ENCODE data around the gene S100A10.

Gene S100A10

GRCh38 chr1:152009691-152010090, 16.0 kb upstream of the S100A10 start:
- no peaks in the 10 kb centered on the region for H4K20me1 ChIP-seq (ENCODE audit: insufficient read depth, low read length, poor library complexity, severe bottlenecking)
- H3K36me3 ChIP-seq (ENCODE audit: insufficient read depth, low read length) = no peaks in the 10 kb centered on the region
- H3K79me2 ChIP-seq (ENCODE audit: insufficient read depth, low read length) = no peaks in the 10 kb centered on the region
- H2AFZ ChIP-seq (ENCODE audit: low read length) = no peak overlapping the region
- no peaks in the 10 kb centered on the region for H3F3A ChIP-seq (ENCODE audit: low read depth)
- peaks cover 4% of the 10 kb centered on the region for H3K4me1 ChIP-seq (ENCODE audit: insufficient read depth, low read length, poor library complexity, severe bottlenecking)
- H3K4me3 ChIP-seq (ENCODE audit: low read length, poor library complexity, severe bottlenecking) = no peak overlapping the region
- no peaks in the 10 kb centered on the region for H3K9me2 ChIP-seq (replicated peaks; ENCODE audit: low read depth, low read length)
- H3K4me2 ChIP-seq (ENCODE audit: low read depth, low read length, poor library complexity, severe bottlenecking) = no peak overlapping the region
- no peaks in the 10 kb centered on the region for H3K27me3 ChIP-seq (ENCODE audit: insufficient read depth, low read length, poor library complexity, severe bottlenecking)
- no peak overlapping the region for H3K9ac ChIP-seq (ENCODE audit: low read depth, low read length, poor library complexity, severe bottlenecking)
- H3K9me3 ChIP-seq (ENCODE audit: insufficient read depth, low read depth, low read length) = no peaks in the 10 kb centered on the region
- TF ChIP-seq EZH2phosphoT487 (IDR thresholded peaks at IDR 0.05; ENCODE audit: borderline replicate concordance) = no peak
- TF ChIP-seq, protein P1, sequence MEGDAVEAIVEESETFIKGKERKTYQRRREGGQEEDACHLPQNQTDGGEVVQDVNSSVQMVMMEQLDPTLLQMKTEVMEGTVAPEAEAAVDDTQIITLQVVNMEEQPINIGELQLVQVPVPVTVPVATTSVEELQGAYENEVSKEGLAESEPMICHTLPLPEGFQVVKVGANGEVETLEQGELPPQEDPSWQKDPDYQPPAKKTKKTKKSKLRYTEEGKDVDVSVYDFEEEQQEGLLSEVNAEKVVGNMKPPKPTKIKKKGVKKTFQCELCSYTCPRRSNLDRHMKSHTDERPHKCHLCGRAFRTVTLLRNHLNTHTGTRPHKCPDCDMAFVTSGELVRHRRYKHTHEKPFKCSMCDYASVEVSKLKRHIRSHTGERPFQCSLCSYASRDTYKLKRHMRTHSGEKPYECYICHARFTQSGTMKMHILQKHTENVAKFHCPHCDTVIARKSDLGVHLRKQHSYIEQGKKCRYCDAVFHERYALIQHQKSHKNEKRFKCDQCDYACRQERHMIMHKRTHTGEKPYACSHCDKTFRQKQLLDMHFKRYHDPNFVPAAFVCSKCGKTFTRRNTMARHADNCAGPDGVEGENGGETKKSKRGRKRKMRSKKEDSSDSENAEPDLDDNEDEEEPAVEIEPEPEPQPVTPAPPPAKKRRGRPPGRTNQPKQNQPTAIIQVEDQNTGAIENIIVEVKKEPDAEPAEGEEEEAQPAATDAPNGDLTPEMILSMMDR (conservative IDR thresholded peaks at IDR 0.05; ENCODE audit: low read length) = no peak

GRCh38 chr1:152007047-152007446, 13.4 kb upstream of the S100A10 start:
- Histone ChIP-seq H3K4me3 (ENCODE audit: low read length, poor library complexity, severe bottlenecking) (no peak overlapping the region), H3K27me3 (ENCODE audit: insufficient read depth, low read length, poor library complexity, severe bottlenecking) (no peaks in the 10 kb centered on the region), H3K4me2 (ENCODE audit: low read depth, low read length, poor library complexity, severe bottlenecking) (no peak overlapping the region), H3K4me1 (ENCODE audit: insufficient read depth, low read length, poor library complexity, severe bottlenecking) (no peaks in the 10 kb centered on the region), H3K36me3 (ENCODE audit: insufficient read depth, low read length) (no peaks in the 10 kb centered on the region), H3F3A (ENCODE audit: low read depth) (no peaks in the 10 kb centered on the region), H4K20me1 (ENCODE audit: insufficient read depth, low read length, poor library complexity, severe bottlenecking) (no peaks in the 10 kb centered on the region), H2AFZ (ENCODE audit: low read length) (no peak overlapping the region), H3K9ac (ENCODE audit: low read depth, low read length, poor library complexity, severe bottlenecking) (no peak overlapping the region), H3K79me2 (ENCODE audit: insufficient read depth, low read length) (no peaks in the 10 kb centered on the region), H3K9me3 (ENCODE audit: insufficient read depth, low read depth, low read length) (no peaks in the 10 kb centered on the region), H3K9me2 (replicated peaks; ENCODE audit: low read depth, low read length) (no peaks in the 10 kb centered on the region)
- TF ChIP-seq, protein P1 (conservative IDR thresholded peaks at IDR 0.05; ENCODE audit: low read length) = no peak
- TF ChIP-seq EZH2phosphoT487 (IDR thresholded peaks at IDR 0.05; ENCODE audit: borderline replicate concordance) = no peak

DNA sequence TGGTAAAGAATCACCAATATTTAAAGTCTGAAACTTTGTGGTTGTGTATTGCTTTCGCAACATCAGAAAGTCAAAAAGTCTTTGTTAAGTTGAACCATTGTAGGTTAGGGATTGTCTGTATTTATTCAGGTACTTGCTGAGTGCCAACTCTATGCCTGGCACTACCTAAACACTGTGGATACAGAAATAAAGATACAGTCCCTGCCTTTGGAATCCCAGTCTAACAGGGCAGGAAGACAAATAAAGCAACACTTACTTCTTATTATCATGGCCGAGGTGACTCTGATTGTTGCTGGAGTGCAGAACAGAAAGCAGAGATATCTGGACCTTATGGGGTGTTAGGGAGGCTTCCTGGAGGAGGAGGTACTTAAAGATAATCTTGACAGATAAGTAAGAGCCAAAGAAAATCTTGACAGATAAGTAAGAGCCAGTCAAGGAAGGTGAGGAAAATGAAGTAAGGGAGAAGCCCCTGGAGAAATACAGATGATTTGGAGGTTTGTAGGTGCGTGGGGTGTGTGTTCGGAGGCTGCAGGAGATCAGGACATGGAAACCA, 11.8 kb upstream of the S100A10 start:
- H3K9me2 ChIP-seq (replicated peaks; ENCODE audit: low read depth, low read length) = no peaks in the 10 kb centered on the region
- no peak overlapping the region for H3K9ac ChIP-seq (ENCODE audit: low read depth, low read length, poor library complexity, severe bottlenecking)
- H3K79me2 ChIP-seq (ENCODE audit: insufficient read depth, low read length) = no peaks in the 10 kb centered on the region
- H3K4me2 ChIP-seq (ENCODE audit: low read depth, low read length, poor library complexity, severe bottlenecking) = no peak overlapping the region
- H2AFZ ChIP-seq (ENCODE audit: low read length) = no peak overlapping the region
- H3K4me3 ChIP-seq (ENCODE audit: low read length, poor library complexity, severe bottlenecking) = no peak overlapping the region
- H3K27me3 ChIP-seq (ENCODE audit: insufficient read depth, low read length, poor library complexity, severe bottlenecking) = no peaks in the 10 kb centered on the region
- H3K4me1 ChIP-seq (ENCODE audit: insufficient read depth, low read length, poor library complexity, severe bottlenecking) = no peaks in the 10 kb centered on the region
- H3K36me3 ChIP-seq (ENCODE audit: insufficient read depth, low read length) = no peaks in the 10 kb centered on the region
- no peaks in the 10 kb centered on the region for H3F3A ChIP-seq (ENCODE audit: low read depth)
- TF ChIP-seq, protein P1 (conservative IDR thresholded peaks at IDR 0.05; ENCODE audit: low read length) = no peak
- TF ChIP-seq EZH2phosphoT487 (IDR thresholded peaks at IDR 0.05; ENCODE audit: borderline replicate concordance) = no peak
- H4K20me1 ChIP-seq (ENCODE audit: insufficient read depth, low read length, poor library complexity, severe bottlenecking) = no peaks in the 10 kb centered on the region
- H3K9me3 ChIP-seq (ENCODE audit: insufficient read depth, low read depth, low read length) = no peaks in the 10 kb centered on the region
